SH-SY5Y (cell line): ENCODE results near the gene CLIC1.

Source experiments
- GATA2 ChIP-seq: IDR thresholded peaks from 2 replicates; pipeline ENCODE4 v1.6.1; 2011; ENCODE audit warnings: mild to moderate bottlenecking, low read depth, low read length
- GATA3 ChIP-seq: IDR thresholded peaks from 2 replicates; pipeline ENCODE4 v1.6.1; 2011; ENCODE audit warnings: low read depth, mild to moderate bottlenecking, low read length, moderate library complexity

CLIC1 gene

DNA sequence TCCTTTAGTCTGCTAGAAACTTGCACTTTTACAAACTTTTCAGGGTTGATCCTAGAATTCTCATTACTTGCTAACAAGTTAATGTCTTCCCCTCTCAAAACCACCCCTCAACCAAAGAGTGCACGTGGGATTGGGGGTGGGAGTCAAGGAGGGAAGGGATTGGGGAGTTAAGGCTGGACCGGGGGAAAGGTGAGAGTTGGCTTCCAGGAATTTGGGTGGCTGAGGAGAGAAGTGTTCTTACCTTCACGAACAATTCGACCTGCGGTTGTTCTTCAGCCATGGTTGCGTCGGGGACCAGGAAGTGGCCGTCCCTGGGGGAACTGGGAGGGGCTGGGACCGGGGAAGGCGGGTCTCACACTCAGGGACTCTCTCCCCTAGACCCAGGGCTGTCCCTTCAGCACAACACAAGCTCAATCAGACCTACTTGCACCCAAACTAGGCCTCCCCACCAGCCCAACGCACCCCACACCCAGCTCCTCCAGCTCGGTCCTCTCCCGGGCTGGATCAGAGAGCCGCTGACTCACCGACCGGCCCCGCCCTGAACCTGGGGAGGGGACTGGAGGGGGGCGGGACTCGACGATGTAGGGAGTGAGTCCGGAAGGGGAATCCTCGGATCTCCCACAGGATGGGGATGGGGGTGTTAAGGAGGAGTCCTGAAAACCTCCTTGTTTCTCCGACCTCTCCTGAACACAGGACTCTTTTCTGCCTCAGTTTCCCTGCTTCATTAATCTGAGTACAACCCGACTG, at the start of gene CLIC1:
Gene CLIC1, minus strand, starts transcription at position 510 of the 747 bp plus-strand sequence. Its CDS starts 230 bp downstream, at position 280.
- TF ChIP-seq GATA2: no peak
- TF ChIP-seq GATA3: no peak

DNA sequence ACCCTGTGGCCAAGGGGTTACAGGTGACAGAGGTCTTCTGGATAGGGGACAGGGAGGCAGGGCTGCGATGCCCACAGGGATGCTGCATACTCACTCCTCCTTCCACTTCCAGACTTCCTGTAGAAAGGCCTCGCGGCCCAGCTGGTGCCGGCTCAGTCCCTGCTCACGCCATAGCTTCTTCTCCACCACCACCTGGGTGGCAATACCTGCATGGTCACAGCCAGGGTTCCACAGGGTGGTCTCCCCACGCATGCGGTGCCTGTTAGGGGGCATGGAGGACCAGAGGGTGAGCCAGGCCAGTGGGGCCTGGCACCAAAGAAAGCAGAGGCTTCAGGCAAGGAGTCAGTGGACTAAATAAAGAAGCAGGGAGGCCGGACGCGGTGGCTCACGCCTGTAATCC, 49.1 kb upstream of the CLIC1 start:
- TF ChIP-seq GATA2 (no peak), GATA3 (no peak)

DNA sequence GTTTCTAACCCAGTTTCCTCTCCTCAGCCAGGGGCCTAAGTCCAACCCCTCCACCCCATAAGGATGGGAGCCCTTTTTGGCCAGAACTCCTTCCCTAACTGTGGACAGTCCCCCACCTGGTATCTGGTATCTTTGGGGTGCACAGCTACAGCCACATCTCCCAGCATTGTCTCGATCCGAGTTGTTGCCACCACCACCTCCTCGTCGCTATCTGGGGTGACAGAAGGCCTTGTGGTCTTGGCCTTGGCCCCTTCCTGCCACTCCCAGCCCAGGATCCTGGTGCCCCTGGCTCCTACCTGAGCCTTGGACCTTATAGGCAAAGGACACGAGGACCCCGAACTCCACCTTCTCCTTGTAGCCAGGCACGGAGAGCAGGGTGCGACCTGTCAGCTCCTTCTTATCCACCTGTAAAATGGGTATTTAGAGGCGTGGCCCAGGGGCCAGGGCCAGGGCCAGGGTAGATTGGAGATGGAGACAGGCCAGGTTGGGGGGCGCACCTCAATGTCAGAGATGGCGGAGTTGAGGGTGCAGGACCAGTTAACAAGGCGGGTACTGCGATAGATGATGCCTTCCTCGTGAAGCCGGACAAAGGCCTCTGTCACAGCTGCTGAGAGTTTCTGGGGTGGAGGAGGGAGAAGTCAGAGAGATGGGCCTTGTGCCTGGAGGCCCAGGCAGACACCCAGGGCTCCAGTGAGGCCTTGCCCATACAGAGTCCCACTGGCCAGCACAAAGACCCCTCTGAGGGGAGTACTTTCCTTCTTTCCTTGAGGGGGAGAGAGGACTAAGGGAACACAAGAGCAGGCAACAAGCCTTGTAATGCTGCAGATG, 48.0 kb upstream of the CLIC1 start:
- no peak for TF ChIP-seq GATA2
- no peak for TF ChIP-seq GATA3

DNA sequence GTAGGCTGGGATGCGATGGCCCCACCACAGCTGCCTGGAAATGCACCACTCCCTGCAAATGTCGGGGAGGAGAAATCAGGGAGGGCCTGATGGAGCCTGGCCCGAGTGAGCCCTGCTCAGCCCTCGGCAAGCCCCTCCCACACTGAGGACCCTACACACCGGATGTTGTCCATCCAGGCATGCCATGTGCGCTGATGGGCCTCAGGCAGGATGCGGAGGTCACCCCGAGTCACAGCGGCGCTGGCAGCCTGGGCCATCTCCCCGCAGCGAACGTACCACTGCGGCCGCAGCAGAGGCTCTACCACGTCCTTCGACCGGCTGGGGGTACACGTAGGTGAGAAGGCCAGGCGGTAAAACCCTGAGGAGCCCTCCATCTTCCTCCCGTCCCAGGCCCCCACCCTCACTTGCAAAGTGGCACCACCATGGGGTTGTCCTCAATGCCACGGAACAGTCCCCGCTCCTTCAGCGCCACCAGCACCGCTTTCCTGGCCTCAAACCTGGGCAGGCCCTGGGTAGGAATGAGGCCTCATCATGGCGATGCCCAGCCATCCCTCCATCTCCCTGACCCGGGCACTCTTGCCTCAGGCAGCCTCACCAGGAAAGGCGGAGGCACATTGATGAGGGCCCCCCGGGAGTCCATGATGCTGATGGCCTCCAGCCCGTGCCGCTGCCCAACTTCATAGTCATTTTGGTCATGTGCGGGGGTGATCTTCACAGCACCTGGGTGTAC, 46.0 kb upstream of the CLIC1 start:
- no peak for TF ChIP-seq GATA2
- TF ChIP-seq GATA3: no peak

DNA sequence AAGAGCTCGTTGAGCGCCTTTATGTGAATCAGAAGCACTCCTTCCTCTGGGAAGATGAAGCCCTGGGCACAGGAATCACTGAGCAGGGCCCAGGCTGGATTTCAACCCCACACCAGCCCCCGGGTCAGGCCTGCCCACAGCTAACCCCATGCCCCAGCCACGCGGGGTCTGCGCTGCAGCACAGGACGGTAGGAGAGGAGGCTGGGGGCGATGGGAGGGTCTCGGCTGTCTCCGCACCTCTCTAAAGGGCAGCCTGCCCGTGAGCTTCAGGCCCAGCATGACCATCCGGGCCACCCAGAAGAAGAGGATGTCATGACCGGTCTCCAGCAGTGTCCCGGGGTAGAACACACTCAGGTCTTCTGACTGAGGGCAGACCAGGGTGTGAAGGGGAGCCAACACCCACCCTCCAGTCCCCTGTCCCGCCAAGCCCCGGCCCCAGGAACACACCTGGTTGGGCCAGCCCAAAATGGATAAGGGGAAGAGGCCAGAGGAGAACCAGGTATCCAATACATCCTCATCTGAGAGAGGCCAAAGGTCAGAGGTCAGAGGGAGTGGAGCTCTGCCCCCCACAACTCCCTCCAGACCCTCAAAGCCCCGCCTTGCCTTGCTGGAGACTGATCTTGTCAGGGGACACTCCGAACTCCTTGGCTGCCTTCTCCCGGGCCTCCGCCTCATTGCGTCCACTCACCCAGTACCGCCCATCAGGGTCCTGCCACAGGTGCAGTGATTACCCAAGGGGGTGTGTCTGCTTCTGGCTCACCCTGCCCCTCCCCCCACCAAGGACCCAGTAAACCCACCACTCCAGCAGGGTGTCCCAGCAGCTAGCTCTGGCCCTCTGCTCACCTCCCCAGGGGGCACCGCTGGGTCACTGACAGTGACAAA, 45.2 kb upstream of the CLIC1 start:
- TF ChIP-seq GATA3 (no peak), GATA2 (no peak)

DNA sequence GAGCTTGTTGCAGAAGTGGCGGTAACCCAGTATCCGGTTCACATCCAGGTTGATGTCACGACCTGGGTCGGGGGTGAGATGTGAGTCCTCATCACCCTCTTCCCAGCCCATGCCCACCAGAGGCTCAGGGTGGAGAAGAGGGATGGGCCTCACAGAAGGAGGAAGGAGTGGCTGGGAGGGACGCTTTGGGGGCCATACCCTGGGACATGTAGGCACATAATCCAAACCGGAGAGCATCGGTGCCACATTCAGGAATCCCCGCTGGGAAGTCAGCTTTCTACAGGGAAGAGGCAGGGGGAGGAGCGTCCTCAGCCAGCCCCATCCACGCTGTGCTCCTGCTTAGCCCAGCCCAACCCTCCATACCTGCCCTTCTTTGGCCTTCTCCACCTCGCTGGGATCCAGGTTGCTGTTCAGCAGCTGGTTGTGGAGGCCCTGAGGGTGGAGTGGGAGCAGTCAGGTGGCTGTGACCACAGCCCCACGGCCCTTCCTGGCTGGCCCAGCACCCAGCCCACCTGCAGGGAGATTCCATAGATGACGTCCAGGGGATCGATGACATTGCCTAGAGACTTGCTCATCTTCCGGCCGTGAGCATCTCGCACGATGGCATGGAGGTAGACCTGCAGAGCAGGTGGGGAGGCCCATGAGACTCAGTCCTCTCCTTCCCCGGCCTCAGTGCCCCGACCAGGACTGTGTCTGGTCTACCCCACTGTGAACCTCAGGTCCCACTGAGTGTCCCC, 44.3 kb upstream of the CLIC1 start:
- TF ChIP-seq GATA3: no peak
- no peak for TF ChIP-seq GATA2

DNA sequence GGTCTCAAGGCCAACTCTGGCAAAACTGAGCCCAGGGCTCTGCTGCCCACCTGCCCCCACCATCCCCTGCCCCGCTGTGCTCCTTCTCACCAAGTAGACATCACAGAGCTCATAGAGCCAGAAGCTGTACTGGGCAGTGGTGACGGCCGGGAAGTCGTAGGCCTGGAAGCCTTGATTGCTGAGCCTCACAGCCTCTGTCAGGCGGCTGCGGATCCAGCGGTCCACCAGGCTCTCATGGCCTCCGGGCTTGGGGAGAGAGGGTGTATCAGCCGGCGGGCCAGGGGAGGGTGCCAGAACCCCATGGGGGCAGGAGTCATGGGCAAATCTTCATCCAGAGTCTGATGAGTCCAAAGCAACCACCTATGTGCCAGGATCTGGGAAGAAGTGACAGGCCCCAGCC, 43.6 kb upstream of the CLIC1 start:
- TF ChIP-seq GATA3 (no peak), GATA2 (no peak)

DNA sequence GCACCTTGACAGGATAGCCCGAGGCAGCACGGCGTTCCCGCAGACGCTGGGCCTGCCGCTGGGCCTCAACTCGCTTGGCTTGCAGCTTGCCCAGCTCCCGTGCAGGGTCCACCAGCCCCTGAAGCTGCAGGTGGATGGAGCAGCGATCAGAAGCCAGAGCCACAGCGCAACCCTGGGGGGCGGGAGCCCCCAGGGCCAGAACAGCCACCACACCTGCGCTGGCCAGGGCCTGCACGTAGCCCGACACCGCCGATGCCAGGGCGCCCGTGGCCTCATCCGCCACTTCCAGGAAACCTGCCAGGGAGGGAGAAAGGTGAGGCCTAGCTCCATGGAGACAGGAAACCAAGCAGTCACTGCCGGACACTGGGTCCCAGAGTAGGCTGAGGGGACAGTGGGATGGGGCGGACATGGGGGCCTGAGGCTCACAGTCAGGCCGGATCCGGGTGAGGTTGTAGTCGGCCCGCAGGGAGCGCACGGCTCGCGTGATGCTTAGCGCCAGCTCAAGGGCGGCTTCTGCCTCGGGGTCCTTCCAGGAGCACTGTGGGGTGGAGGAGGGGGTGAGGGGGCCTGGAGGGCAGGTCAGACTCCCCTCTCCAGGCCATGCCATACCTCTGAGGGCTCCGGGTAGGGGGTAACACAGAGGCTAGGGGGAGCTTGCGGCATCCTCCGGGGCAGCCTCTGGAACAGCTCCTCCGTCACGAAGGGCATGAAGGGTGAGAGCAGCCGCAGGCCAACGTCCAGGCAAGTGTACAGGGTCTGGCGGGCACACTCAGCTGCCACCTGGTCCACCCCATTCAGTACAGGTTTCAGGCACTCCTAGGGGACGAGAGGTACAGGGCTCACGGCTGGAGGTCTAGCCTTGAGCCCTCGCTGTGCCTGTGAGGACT, 42.9 kb upstream of the CLIC1 start:
- TF ChIP-seq GATA2 (no peak), GATA3 (no peak)

DNA sequence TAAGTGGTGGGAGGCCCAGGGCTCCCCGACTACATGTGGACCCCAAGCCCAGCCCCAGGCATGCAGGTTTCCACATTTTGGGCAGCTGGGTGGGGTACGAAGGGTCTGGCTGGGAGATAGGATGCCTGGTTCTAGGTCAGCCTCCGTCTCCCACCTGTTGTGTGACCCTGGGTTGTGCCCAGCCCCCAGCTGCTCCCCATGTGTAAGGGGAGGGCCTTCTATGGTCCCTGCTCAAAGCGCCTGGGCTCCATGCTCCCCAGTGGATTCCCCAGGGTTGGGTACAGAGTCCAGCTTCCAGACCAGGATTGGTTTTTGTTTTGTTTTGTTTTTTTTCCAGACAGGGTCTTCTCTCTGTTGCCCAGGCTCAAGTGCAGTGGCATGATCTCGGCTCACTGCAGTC, 41.9 kb upstream of the CLIC1 start:
- TF ChIP-seq GATA2 (no peak), GATA3 (no peak)

DNA sequence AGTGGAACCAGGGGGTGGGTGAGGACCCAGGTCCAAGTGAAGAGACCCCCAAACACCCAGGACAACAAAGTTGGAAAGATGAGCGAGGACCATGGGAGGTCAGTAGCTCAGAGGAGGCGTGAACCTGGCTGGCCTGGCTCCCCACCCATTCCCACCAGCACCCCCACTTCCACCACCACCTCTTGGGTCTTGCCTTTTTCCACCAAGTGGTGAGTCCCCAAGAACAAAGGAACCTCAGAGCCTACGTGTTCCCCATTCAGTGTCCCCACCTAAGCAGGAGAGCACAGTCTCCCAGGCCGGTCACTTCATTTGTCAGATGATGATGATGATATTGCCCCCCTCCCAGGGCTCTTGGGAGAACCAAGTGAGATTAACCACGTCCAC, 41.3 kb upstream of the CLIC1 start:
- TF ChIP-seq GATA3 (no peak), GATA2 (no peak)

DNA sequence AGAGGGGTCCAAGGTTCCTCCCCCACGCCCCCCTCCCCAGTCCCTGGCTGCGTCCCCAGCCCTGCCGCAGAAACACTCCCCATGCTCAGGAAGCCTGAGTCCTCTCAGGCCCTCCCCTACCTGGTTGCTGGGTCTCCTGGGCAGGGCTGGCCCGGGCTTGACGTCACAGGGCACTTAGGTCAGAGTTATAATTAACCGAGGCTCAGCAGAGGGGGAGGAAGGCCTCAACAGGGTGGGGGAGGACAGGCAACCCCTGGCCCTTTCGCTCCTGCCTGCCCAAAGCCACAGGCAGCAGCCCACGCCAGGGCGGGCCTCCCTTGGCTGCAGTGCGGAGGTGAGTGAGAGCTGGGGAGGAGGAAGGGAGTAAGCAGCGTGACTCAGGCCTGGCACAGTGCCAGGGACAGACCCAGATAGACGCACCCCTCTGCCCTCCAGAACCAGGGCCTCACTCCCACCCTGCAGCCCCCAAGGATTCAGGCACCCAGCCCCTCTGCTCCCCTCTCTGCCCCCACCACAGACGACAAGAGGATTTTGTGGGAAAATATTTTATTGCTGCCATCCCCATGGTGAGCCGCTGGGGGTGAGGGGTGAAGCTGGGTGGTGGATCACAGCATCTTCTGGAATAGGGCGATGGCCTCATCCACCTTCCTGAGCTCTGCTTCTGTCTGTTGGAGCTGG, 40.8 kb upstream of the CLIC1 start, which contains the start of gene VWA7:
Gene VWA7, minus strand, starts transcription at position 340 of the 678 bp plus-strand sequence. CDS start 549 bp downstream, outside the sequence.
- TF ChIP-seq GATA3 (no peak), GATA2 (no peak)

DNA sequence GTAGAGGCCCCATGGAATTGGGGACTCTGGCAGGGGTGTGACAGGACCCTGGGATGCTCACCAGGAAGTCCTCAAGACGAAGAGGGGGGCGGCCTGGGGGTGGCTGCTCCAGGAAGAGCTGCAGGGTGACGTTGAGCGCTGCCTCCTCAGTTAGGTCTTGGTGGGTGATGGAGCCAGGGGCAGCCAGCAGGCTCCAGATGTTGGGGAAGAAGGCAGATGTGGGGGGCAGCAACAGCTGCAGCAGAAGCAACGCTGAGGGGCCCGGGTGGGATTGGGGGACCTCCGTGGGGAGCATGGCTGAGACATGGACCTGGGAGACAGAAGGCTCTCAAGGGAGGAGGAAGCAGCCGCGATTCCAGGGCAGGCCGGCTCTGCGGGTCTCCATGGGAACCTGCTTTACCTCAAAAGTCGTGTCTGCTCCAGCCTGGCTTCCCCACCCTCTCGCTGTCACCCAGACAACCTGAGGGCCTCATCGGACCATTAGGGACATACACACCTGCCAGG, 40.2 kb upstream of the CLIC1 start:
- no peak for TF ChIP-seq GATA3
- no peak for TF ChIP-seq GATA2
